Measurements from ENCODE around the gene NOS3. TPM values are rescaled to one million over a fixed set of nuclear protein-coding genes. Genes with fewer than 3 reads are reported as not detected.

NOS3 gene
- 10 to 100 TPM; 14.5 to 78.6 TPM for total RNA-seq

- H3K36me3 ChIP-seq, result no peaks in the 10 kb centered on the region
- no peaks in the 10 kb centered on the region for H3K27me3 ChIP-seq
- TF ChIP-seq CTCF (IDR thresholded peaks at IDR 0.05), result no peak
- DNase-seq (ENCODE audit: low spot score), result no peak
- no peak within 1 kb of the TSS for H3K4me3 ChIP-seq
- H3K27ac ChIP-seq, result no peak within 1 kb of the TSS
- H3K4me1 ChIP-seq, result peaks cover 0 to 48% of the 10 kb centered on the region in 2 donors
- no peaks in the 10 kb centered on the region for H3K9me3 ChIP-seq
Measured at GRCh38 chr7:150990416-150991186, at the start of gene NOS3. Gene NOS3 (plus strand): TSS chr7:150991017. CDS start chr7:150993804, 2,787 bp downstream.

- peaks cover 2% of the 10 kb centered on the region for H3K36me3 ChIP-seq
- no peak overlapping the region for H3K4me3 ChIP-seq
- H3K27me3 ChIP-seq, result no peaks in the 10 kb centered on the region
- TF ChIP-seq CTCF (IDR thresholded peaks at IDR 0.05), result no peak
- peaks cover 0 to 28% of the 10 kb centered on the region in 2 donors for H3K4me1 ChIP-seq
- H3K9me3 ChIP-seq, result no peaks in the 10 kb centered on the region
- H3K27ac ChIP-seq, result peak overlapping the region; percentile 13 to 71
- no peak for DNase-seq (ENCODE audit: low spot score)
Measured at GRCh38 chr7:150941351-150942000, 49.3 kb upstream of the NOS3 start.

- TF ChIP-seq CTCF (IDR thresholded peaks at IDR 0.05), result no peak
- peak overlapping the region; percentile 13 to 71 for H3K27ac ChIP-seq
- H3K27me3 ChIP-seq, result no peaks in the 10 kb centered on the region
- no peak for DNase-seq (ENCODE audit: low spot score)
- no peak overlapping the region for H3K4me3 ChIP-seq
- H3K9me3 ChIP-seq, result no peaks in the 10 kb centered on the region
- H3K4me1 ChIP-seq, result peaks cover 0 to 33% of the 10 kb centered on the region in 2 donors
- peaks cover 8% of the 10 kb centered on the region for H3K36me3 ChIP-seq
Measured at GRCh38 chr7:150942001-150942590, 48.7 kb upstream of the NOS3 start.

GRCh38 chr7:150942591-150943452 lies 48.0 kb upstream of the NOS3 start:
- H3K9me3 ChIP-seq, result no peaks in the 10 kb centered on the region
- no peak overlapping the region for H3K4me3 ChIP-seq
- peaks cover 8% of the 10 kb centered on the region for H3K36me3 ChIP-seq
- no peaks in the 10 kb centered on the region for H3K27me3 ChIP-seq
- TF ChIP-seq CTCF (IDR thresholded peaks at IDR 0.05), result no peak
- DNase-seq (ENCODE audit: low spot score), result no peak
- peaks cover 0 to 40% of the 10 kb centered on the region in 2 donors for H3K4me1 ChIP-seq
- H3K27ac ChIP-seq, result peak overlapping the region; percentile 13 to 71

- no peak for TF ChIP-seq CTCF (IDR thresholded peaks at IDR 0.05)
- Histone ChIP-seq H3K9me3 (no peaks in the 10 kb centered on the region), H3K4me1 (peaks cover 0 to 46% of the 10 kb centered on the region in 2 donors), H3K36me3 (peaks cover 8% of the 10 kb centered on the region), H3K27me3 (no peaks in the 10 kb centered on the region), H3K4me3 (no peak overlapping the region), H3K27ac (peak overlapping the region in 1 of 2 donors; percentile 71)
- no peak for DNase-seq (ENCODE audit: low spot score)
Measured at GRCh38 chr7:150943453-150943814, 47.4 kb upstream of the NOS3 start.
